HG02763 (cell line): Measurements from ENCODE around the gene KLHL11.
"Not testable (repeated sequence)": the region's sequence is repeated elsewhere in the genome, so short reads cannot be mapped to it uniquely, and the experiment has no call there.

Experiments used
- ATAC-seq: cut with Tn5 transposase; IDR thresholded peaks from one replicate; pipeline ENCODE4 v1.9.1; 2021; ENCODE audit warnings: mild to moderate bottlenecking, moderate library complexity; ENCODE audit not compliant: unreplicated experiment

Gene KLHL11

GRCh38 chr17:41840781-41841180 lies 24.4 kb downstream of the KLHL11 start:
- ATAC-seq, result not testable (repeated sequence)

GRCh38 chr17:41839448-41839847 lies 25.8 kb downstream of the KLHL11 start:
- ATAC-seq, result not testable (repeated sequence)

GRCh38 chr17:41837761-41838538 lies 27.3 kb downstream of the KLHL11 start, which contains the start of gene KLHL10:
TSS of gene KLHL10 (plus strand) at chr17:41837825. CDS start at chr17:41837933, 108 bp downstream.
- ATAC-seq, result no peak

- ATAC-seq, result no peak
Measured at GRCh38 chr17:41836550-41837196, 28.6 kb downstream of the KLHL11 start.

- no peak for ATAC-seq
Measured at GRCh38 chr17:41835800-41836549, 29.2 kb downstream of the KLHL11 start, which contains the start of gene NT5C3B. TSS of gene NT5C3B (minus strand) at chr17:41836232. CDS start at chr17:41836193, 39 bp downstream.

GRCh38 chr17:41835214-41835799 lies 29.9 kb downstream of the KLHL11 start:
- no peak for ATAC-seq

- not testable (repeated sequence) for ATAC-seq
Measured at GRCh38 chr17:41829961-41830360, 35.3 kb downstream of the KLHL11 start.

GRCh38 chr17:41825175-41825845 lies 39.9 kb downstream of the KLHL11 start:
- ATAC-seq, result no peak

- no peak for ATAC-seq
Measured at GRCh38 chr17:41824086-41824485, 41.1 kb downstream of the KLHL11 start.

- no peak for ATAC-seq
Measured at GRCh38 chr17:41823580-41823979, 41.6 kb downstream of the KLHL11 start.

- ATAC-seq, result no peak
Measured at GRCh38 chr17:41823141-41823524, 42.1 kb downstream of the KLHL11 start.

- no peak for ATAC-seq
Measured at GRCh38 chr17:41822216-41823140, 42.7 kb downstream of the KLHL11 start.

GRCh38 chr17:41821776-41822175 lies 43.4 kb downstream of the KLHL11 start:
- ATAC-seq, result no peak

GRCh38 chr17:41818024-41818423 lies 47.2 kb downstream of the KLHL11 start:
- ATAC-seq, result no peak

- no peak for ATAC-seq
Measured at GRCh38 chr17:41816637-41817320, 48.4 kb downstream of the KLHL11 start.

GRCh38 chr17:41814195-41814594 lies 51.0 kb downstream of the KLHL11 start:
- no peak for ATAC-seq

- no peak for ATAC-seq
Measured at GRCh38 chr17:41813699-41814124, 51.5 kb downstream of the KLHL11 start.

- no peak for ATAC-seq
Measured at GRCh38 chr17:41813152-41813680, 52.0 kb downstream of the KLHL11 start.
